A549 (cell line): ENCODE data around the gene LILRA1. TPM values are rescaled to one million over a fixed set of nuclear protein-coding genes. Genes with fewer than 3 reads are reported as not detected.

ENCODE experiments used
- ATAC-seq, 2 experiments: fragments of 200-7000 bp in 1 of 2; fragments of >200 bp in 1 of 2; cut with Nextera tagmentation in 1 of 2; cut with Tn5 transposase in 1 of 2; 3 replicates each; pipeline versions ENCODE4 v1.8.0 to v1.9.1; 2018 to 2020; ENCODE audit warnings: mild to moderate bottlenecking in 1 of 2, moderate library complexity in 1 of 2
- CTCF ChIA-PET: fragments of 300-600 bp; sonication (Branson Sonifier 250); formaldehyde crosslinking; extraction: SDS; loops from one replicate; lab custom pipeline; 2021; ENCODE audit warnings: antibody characterized with exemption, inconsistent platforms; lab: Yijun Ruan, JAX
- POLR2A ChIA-PET: fragments of 350-600 bp; formaldehyde crosslinking; extraction: SDS; loops from one replicate; lab custom pipeline; 2021; ENCODE audit warnings: antibody characterized with exemption, inconsistent platforms; lab: Yijun Ruan, JAX
- DNase-seq, 2 experiments: peaks; one replicate each; pipeline versions ENCODE4 v3.0.0 to v3.0.0-alpha.2; 2011 to 2016; ENCODE audit warnings: low read depth in 1 of 2, low spot score in 1 of 2
- FAIRE-seq: peaks from 2 replicates; lab custom pipeline; 2011; peaks lifted over from hg19 to GRCh38; lab: Jason Lieb, UNC
- H3K27ac ChIP-seq, 2 experiments: fragments of >200 bp; sonication (Bioruptor Twin); formaldehyde crosslinking; 3 replicates each; pipeline ENCODE4 v1.5.1; 2016 to 2017
- H3K4me1 ChIP-seq: fragments of >200 bp; sonication (Bioruptor Twin); formaldehyde crosslinking; 3 replicates; pipeline ENCODE4 v1.6.1; 2016
- H3K4me2 ChIP-seq: fragments of >200 bp; sonication (Bioruptor Twin); formaldehyde crosslinking; 3 replicates; pipeline ENCODE4 v1.6.1; 2016
- H3K4me3 ChIP-seq: fragments of >200 bp; sonication (Bioruptor Twin); formaldehyde crosslinking; 3 replicates; pipeline ENCODE4 v1.5.1; 2016
- H3K9me3 ChIP-seq: fragments of >200 bp; sonication (Bioruptor Twin); formaldehyde crosslinking; 3 replicates; pipeline ENCODE4 v1.6.1; 2016
- ATOH8 ChIP-seq: fragments of 250-450 bp; sonication (Bioruptor Pico); IDR thresholded peaks from 2 replicates; pipeline ENCODE4 v1.5.0; 2020; ENCODE audit warnings: low read depth, mild to moderate bottlenecking, moderate library complexity
- BHLHE40 ChIP-seq: IDR thresholded peaks from 2 replicates; pipeline ENCODE4 v1.6.1; 2012; ENCODE audit warnings: low read depth, low read length, inconsistent platforms
- CEBPB ChIP-seq, 2 experiments: fragments of >200 bp in 1 of 2; sonication (Bioruptor Twin) in 1 of 2; formaldehyde crosslinking in 1 of 2; IDR thresholded peaks; 2 replicates each; pipeline ENCODE4 v1.6.1; 2012 to 2016
- ELK1 ChIP-seq: fragments of 150-350 bp; IDR thresholded peaks from 2 replicates; pipeline ENCODE4 v1.6.1; 2014; ENCODE audit warnings: low read depth, mild to moderate bottlenecking, low read length
- EP300 ChIP-seq, 2 experiments: fragments of >200 bp; sonication (Bioruptor Twin); formaldehyde crosslinking; IDR thresholded peaks; 2 replicates in 1 of 2; 3 replicates in 1 of 2; pipeline ENCODE4 v1.6.1; 2016 to 2017
- ESRRA ChIP-seq: fragments of 150-350 bp; IDR thresholded peaks from 2 replicates; pipeline ENCODE4 v1.6.1; 2014; ENCODE audit warnings: mild to moderate bottlenecking, low read length, borderline replicate concordance
- FOSL2 ChIP-seq, 2 experiments: fragments of 450-650 bp in 1 of 2; fragments of >200 bp in 1 of 2; sonication (Bioruptor Twin) in 1 of 2; formaldehyde crosslinking; IDR thresholded peaks; 2 replicates each; pipeline versions ENCODE4 v1.5.0 to v1.6.1; 2016 to 2020; ENCODE audit warnings: mild to moderate bottlenecking in 1 of 2, moderate library complexity in 1 of 2
- HDAC2 ChIP-seq: fragments of 200-600 bp; sonication (generic); IDR thresholded peaks from 2 replicates; pipeline ENCODE4 v1.6.1; 2016
- HES2 ChIP-seq: fragments of >200 bp; sonication (Bioruptor Twin); formaldehyde crosslinking; IDR thresholded peaks from 2 replicates; pipeline ENCODE4 v1.6.1; 2016
- HOXA7 ChIP-seq: fragments of 250-450 bp; sonication (Bioruptor Pico); IDR thresholded peaks from 2 replicates; pipeline ENCODE4 v1.5.0; 2020; ENCODE audit warnings: mild to moderate bottlenecking, moderate library complexity
- HOXB13 ChIP-seq: fragments of 250-450 bp; sonication (Bioruptor Pico); IDR thresholded peaks from 2 replicates; pipeline ENCODE4 v1.5.0; 2020; ENCODE audit warnings: low read depth, mild to moderate bottlenecking, moderate library complexity
- HOXB5 ChIP-seq: fragments of 250-450 bp; sonication (Bioruptor Pico); IDR thresholded peaks from 2 replicates; pipeline ENCODE4 v1.5.0; 2020; ENCODE audit warnings: mild to moderate bottlenecking, moderate library complexity
- JUN ChIP-seq, 2 experiments: fragments of >200 bp; sonication (Bioruptor Twin); formaldehyde crosslinking; IDR thresholded peaks; 2 replicates in 1 of 2; 3 replicates in 1 of 2; pipeline ENCODE4 v1.6.1; 2016 to 2017
- JUNB ChIP-seq: fragments of >200 bp; sonication (Bioruptor Twin); formaldehyde crosslinking; IDR thresholded peaks from 2 replicates; pipeline ENCODE4 v1.6.1; 2016
- KDM1A ChIP-seq: fragments of 200-600 bp; sonication (generic); IDR thresholded peaks from 2 replicates; pipeline ENCODE4 v1.6.1; 2016; ENCODE audit warnings: low read depth, mild to moderate bottlenecking
- KDM5A ChIP-seq: fragments of 200-600 bp; sonication (generic); IDR thresholded peaks from 2 replicates; pipeline ENCODE4 v1.6.1; 2016; ENCODE audit warnings: antibody characterized with exemption, mild to moderate bottlenecking
- MAX ChIP-seq: IDR thresholded peaks from 2 replicates; pipeline ENCODE4 v1.6.1; 2012
- MAZ ChIP-seq: fragments of 150-350 bp; IDR thresholded peaks from 2 replicates; pipeline ENCODE4 v1.6.1; 2014; ENCODE audit warnings: antibody characterized with exemption, low read depth, low read length, borderline replicate concordance
- MYC ChIP-seq: IDR thresholded peaks from 2 replicates; pipeline ENCODE4 v1.6.1; 2012; ENCODE audit warnings: mild to moderate bottlenecking, inconsistent platforms, low read length, improper control_type of control experiment, borderline replicate concordance
- NFE2L2 ChIP-seq: fragments of 150-350 bp; conservative IDR thresholded peaks from 2 replicates; pipeline ENCODE4 v1.6.1; 2014; ENCODE audit warnings: low read length
- NPAS2 ChIP-seq: fragments of 250-450 bp; sonication (Bioruptor Pico); IDR thresholded peaks from 2 replicates; pipeline ENCODE4 v1.8.0; 2022; ENCODE audit warnings: mild to moderate bottlenecking, moderate library complexity, borderline replicate concordance
- NR3C1 ChIP-seq: fragments of >200 bp; sonication (Bioruptor Twin); formaldehyde crosslinking; IDR thresholded peaks from 3 replicates; pipeline ENCODE4 v1.6.1; 2017
- PHF8 ChIP-seq: fragments of 200-600 bp; sonication (generic); IDR thresholded peaks from 2 replicates; pipeline ENCODE4 v1.6.1; 2016; ENCODE audit warnings: low read depth, mild to moderate bottlenecking, antibody characterized with exemption, moderate library complexity, borderline replicate concordance
- POLR2A ChIP-seq: IDR thresholded peaks from 2 replicates; pipeline ENCODE4 v1.6.1; 2012; ENCODE audit warnings: mild to moderate bottlenecking, low read length
- RARB ChIP-seq: fragments of 250-450 bp; sonication (Bioruptor Pico); IDR thresholded peaks from 2 replicates; pipeline ENCODE4 v1.8.0; 2021; ENCODE audit warnings: mild to moderate bottlenecking, moderate library complexity
- RNF2 ChIP-seq: fragments of 200-600 bp; sonication (generic); IDR thresholded peaks from 2 replicates; pipeline ENCODE4 v1.6.1; 2016; ENCODE audit warnings: low read depth, mild to moderate bottlenecking, antibody characterized with exemption, moderate library complexity, borderline replicate concordance
- SMC3 ChIP-seq: fragments of >200 bp; sonication (Bioruptor Twin); formaldehyde crosslinking; IDR thresholded peaks from 3 replicates; pipeline ENCODE4 v1.6.1; 2018; ENCODE audit warnings: inconsistent platforms
- SREBF2 ChIP-seq: fragments of 450-650 bp; IDR thresholded peaks from 2 replicates; pipeline ENCODE4 v1.6.1; 2014; ENCODE audit warnings: mild to moderate bottlenecking, moderate library complexity
- TFCP2L1 ChIP-seq: fragments of 250-450 bp; sonication (Bioruptor Pico); IDR thresholded peaks from 2 replicates; pipeline ENCODE4 v1.5.0; 2021; ENCODE audit warnings: mild to moderate bottlenecking
- USF2 ChIP-seq: fragments of 450-650 bp; IDR thresholded peaks from 2 replicates; pipeline ENCODE4 v1.6.1; 2014; ENCODE audit warnings: antibody characterized with exemption
- ZC3H11A ChIP-seq: fragments of 450-650 bp; IDR thresholded peaks from 2 replicates; pipeline ENCODE4 v1.6.1; 2014; ENCODE audit warnings: antibody characterized with exemption, mild to moderate bottlenecking
- ZFP36 ChIP-seq: fragments of 450-650 bp; IDR thresholded peaks from 2 replicates; pipeline ENCODE4 v1.6.1; 2014; ENCODE audit warnings: borderline replicate concordance; ENCODE audit not compliant: partially characterized antibody
- ZNF302 ChIP-seq: fragments of 250-450 bp; sonication (Bioruptor Pico); IDR thresholded peaks from 2 replicates; pipeline ENCODE4 v1.9.0; 2021; ENCODE audit warnings: inconsistent platforms, mild to moderate bottlenecking, moderate library complexity
- WGBS: methylation state at CpG from one replicate; pipeline ENCODE4 v1.1.6; 2017; ENCODE audit errors: missing lambda C conversion rate; 5-methylcytosine and 5-hydroxymethylcytosine counted together
- polyA plus RNA-seq, 4 experiments: library from polyadenylated mRNA; depleted of rRNA in 3 of 4; stranded (reverse); fragments of >200 nt; fragmentation: RNase III in 1 of 4; extraction: RNeasy Plus Mini Kit Qiagen cat#74134 plus additional on column Dnase treatment in 1 of 4; gene quantifications; 2 replicates in 3 of 4; 3 replicates in 1 of 4; pipeline ENCODE4 v1.2.3, GENCODE V29; 2011 to 2017

LILRA1 gene
- polyA plus RNA-seq, 2 of the 4 experiments (the other 2 are of a cell fraction): not detected

- CTCF ChIA-PET: no interaction called here
- FAIRE-seq: peak; percentile 32
- H3K4me3 ChIP-seq: no peak overlapping the region
- ATAC-seq: no peak
- no peaks in the 10 kb centered on the region for H3K4me1 ChIP-seq
- no peak overlapping the region for H3K27ac ChIP-seq
- TF ChIP-seq USF2 (no peak), MAZ (no peak), ZC3H11A (no peak), ESRRA (no peak), SREBF2 (no peak), HDAC2 (no peak), BHLHE40 (no peak), ATOH8 (no peak), CEBPB (IDR thresholded peaks at IDR 0.05) (no peak), JUNB (no peak), EP300 (IDR thresholded peaks at IDR 0.05) (no peak), HOXA7 (CRISPR knock-in tag) (no peak), KDM1A (no peak), NFE2L2 (no peak), PHF8 (no peak), HOXB13 (CRISPR knock-in tag) (no peak), MAX (no peak), ELK1 (no peak), SMC3 (no peak), FOSL2 (IDR thresholded peaks at IDR 0.05) (no peak), FOSL2 (CRISPR knock-in tag; IDR thresholded peaks at IDR 0.05) (no peak)
- POLR2A ChIA-PET: no interaction called here
- H3K9me3 ChIP-seq: no peaks in the 10 kb centered on the region
- 2% methylated on average over 5 of the region's 5 CpGs for WGBS
- H3K4me2 ChIP-seq: no peak overlapping the region
- no peak for DNase-seq
Measured at GRCh38 chr19:54644056-54644455, 50.6 kb downstream of the LILRA1 start.

- POLR2A ChIA-PET: no interaction called here
- DNase-seq (no peak), FAIRE-seq (no peak), ATAC-seq (no peak)
- Histone ChIP-seq H3K4me1 (no peaks in the 10 kb centered on the region), H3K27ac (no peak overlapping the region), H3K9me3 (no peaks in the 10 kb centered on the region), H3K4me3 (no peak overlapping the region), H3K4me2 (no peak overlapping the region)
- WGBS: 26% methylated on average over 19 of the region's 19 CpGs
- CTCF ChIA-PET: interaction anchor here (1.3 kb wide), 1 partner anchor 29 kb away, joined by 3 read pairs; no protein-coding TSS in a partner anchor
- TF ChIP-seq HDAC2: no peak
- TF ChIP-seq ZNF302 (CRISPR knock-in tag): no peak
- TF ChIP-seq POLR2A: no peak
- no peak for TF ChIP-seq NR3C1
- TF ChIP-seq NPAS2 (CRISPR knock-in tag): no peak
- TF ChIP-seq KDM5A: no peak
- TF ChIP-seq HOXB5 (CRISPR knock-in tag): no peak
- TF ChIP-seq ELK1: no peak
- TF ChIP-seq RARB (CRISPR knock-in tag): no peak
- TF ChIP-seq EP300 (IDR thresholded peaks at IDR 0.05): no peak
- TF ChIP-seq MYC: no peak
- no peak for TF ChIP-seq TFCP2L1 (CRISPR knock-in tag)
- no peak for TF ChIP-seq HES2
- no peak for TF ChIP-seq HOXB13 (CRISPR knock-in tag)
- no peak for TF ChIP-seq JUN (IDR thresholded peaks at IDR 0.05)
- no peak for TF ChIP-seq RNF2
- no peak for TF ChIP-seq SMC3
- TF ChIP-seq ZFP36: no peak
Measured at GRCh38 chr19:54646331-54646841, 53.0 kb downstream of the LILRA1 start.
